ENCODE results near the gene DNAH14. TPM values are rescaled to one million over a fixed set of nuclear protein-coding genes. Genes with fewer than 3 reads are reported as not detected.
A peak's percentile ranks its signal among the peaks of the same experiment; 100 is the strongest.

Gene DNAH14
- total and polyA plus RNA-seq, 9 of the 15 experiments (the other 6 are each of a cell fraction or from before 2014, with no cell fraction given): 58.4 to 142 (median 98.4) TPM

- TF ChIP-seq SREBF1 (IDR thresholded peaks at IDR 0.05; ENCODE audit: borderline replicate concordance, low read depth, low read length): 0 out of 2 replicates have a peak, but pooled peaks have one; percentile 72
- no peak for TF ChIP-seq XRCC5 (IDR thresholded peaks at IDR 0.05; ENCODE audit: low read depth, low read length)
- TF ChIP-seq FOXK2 (conservative IDR thresholded peaks at IDR 0.05 in 1 of 2, IDR thresholded peaks at IDR 0.05 in 1 of 2; ENCODE audit: low read depth in 2 of 2): no peak; a peak in 1 of 4 replicates
- TF ChIP-seq, protein P1, sequence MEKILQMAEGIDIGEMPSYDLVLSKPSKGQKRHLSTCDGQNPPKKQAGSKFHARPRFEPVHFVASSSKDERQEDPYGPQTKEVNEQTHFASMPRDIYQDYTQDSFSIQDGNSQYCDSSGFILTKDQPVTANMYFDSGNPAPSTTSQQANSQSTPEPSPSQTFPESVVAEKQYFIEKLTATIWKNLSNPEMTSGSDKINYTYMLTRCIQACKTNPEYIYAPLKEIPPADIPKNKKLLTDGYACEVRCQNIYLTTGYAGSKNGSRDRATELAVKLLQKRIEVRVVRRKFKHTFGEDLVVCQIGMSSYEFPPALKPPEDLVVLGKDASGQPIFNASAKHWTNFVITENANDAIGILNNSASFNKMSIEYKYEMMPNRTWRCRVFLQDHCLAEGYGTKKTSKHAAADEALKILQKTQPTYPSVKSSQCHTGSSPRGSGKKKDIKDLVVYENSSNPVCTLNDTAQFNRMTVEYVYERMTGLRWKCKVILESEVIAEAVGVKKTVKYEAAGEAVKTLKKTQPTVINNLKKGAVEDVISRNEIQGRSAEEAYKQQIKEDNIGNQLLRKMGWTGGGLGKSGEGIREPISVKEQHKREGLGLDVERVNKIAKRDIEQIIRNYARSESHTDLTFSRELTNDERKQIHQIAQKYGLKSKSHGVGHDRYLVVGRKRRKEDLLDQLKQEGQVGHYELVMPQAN (IDR thresholded peaks at IDR 0.05; ENCODE audit: borderline replicate concordance): peak; percentile 51; the same call in 1 of the 2 replicates
- TF ChIP-seq ZC3H11A (IDR thresholded peaks at IDR 0.05; ENCODE audit: low read depth, low read length): no peak
- peak in 1 of 2 experiments; percentile 38; a peak in 1 of 4 replicates for TF ChIP-seq HDAC1 (IDR thresholded peaks at IDR 0.05)
- TF ChIP-seq ADNP (tag; IDR thresholded peaks at IDR 0.05): no peak
- no peak for TF ChIP-seq RFX7 (CRISPR knock-in tag; IDR thresholded peaks at IDR 0.05)
- TF ChIP-seq ZC3H8 (IDR thresholded peaks at IDR 0.05): no peak
- no peak for TF ChIP-seq YBX1 (IDR thresholded peaks at IDR 0.05)
- TF ChIP-seq, protein P2, sequence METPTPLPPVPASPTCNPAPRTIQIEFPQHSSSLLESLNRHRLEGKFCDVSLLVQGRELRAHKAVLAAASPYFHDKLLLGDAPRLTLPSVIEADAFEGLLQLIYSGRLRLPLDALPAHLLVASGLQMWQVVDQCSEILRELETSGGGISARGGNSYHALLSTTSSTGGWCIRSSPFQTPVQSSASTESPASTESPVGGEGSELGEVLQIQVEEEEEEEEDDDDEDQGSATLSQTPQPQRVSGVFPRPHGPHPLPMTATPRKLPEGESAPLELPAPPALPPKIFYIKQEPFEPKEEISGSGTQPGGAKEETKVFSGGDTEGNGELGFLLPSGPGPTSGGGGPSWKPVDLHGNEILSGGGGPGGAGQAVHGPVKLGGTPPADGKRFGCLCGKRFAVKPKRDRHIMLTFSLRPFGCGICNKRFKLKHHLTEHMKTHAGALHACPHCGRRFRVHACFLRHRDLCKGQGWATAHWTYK (CRISPR knock-in tag; IDR thresholded peaks at IDR 0.05): peak; percentile 70; the same call in 1 of the 2 replicates
- no peak for TF ChIP-seq U2AF2 (optimal IDR thresholded peaks at IDR 0.05; ENCODE audit: low read depth, low read length)
- no peak for TF ChIP-seq ZNF707 (CRISPR knock-in tag; conservative IDR thresholded peaks at IDR 0.05)
- TF ChIP-seq MYBL2 (IDR thresholded peaks at IDR 0.05; ENCODE audit: low read depth): peak; percentile 92
- peak; percentile 48; the same call in 1 of the 2 replicates for TF ChIP-seq MYBL2 (CRISPR knock-in tag; IDR thresholded peaks at IDR 0.05; ENCODE audit: borderline replicate concordance)
- TF ChIP-seq STAG1 (CRISPR knock-in tag; IDR thresholded peaks at IDR 0.05; ENCODE audit: borderline replicate concordance): no peak
- no peak for TF ChIP-seq SRSF3 (IDR thresholded peaks at IDR 0.05; ENCODE audit: insufficient read depth, low read length)
- TF ChIP-seq HMGN3 (IDR thresholded peaks at IDR 0.05; ENCODE audit: borderline replicate concordance, extremely low read depth, insufficient read length, low read depth, low read length): peak; percentile 99
- TF ChIP-seq SAFB (IDR thresholded peaks at IDR 0.05; ENCODE audit: borderline replicate concordance, low read depth, low read length): peak; percentile 12; the same call in 1 of the 2 replicates
- TF ChIP-seq TCFL5 (CRISPR knock-in tag; conservative IDR thresholded peaks at IDR 0.05): no peak
- no peak for TF ChIP-seq ETS2 (tag; IDR thresholded peaks at IDR 0.05; ENCODE audit: borderline replicate concordance, poor library complexity, severe bottlenecking)
- TF ChIP-seq ZFP30 (CRISPR knock-in tag; IDR thresholded peaks at IDR 0.05; ENCODE audit: borderline replicate concordance): no peak
- TF ChIP-seq NCOA2 (IDR thresholded peaks at IDR 0.05; ENCODE audit: partially characterized antibody in 2 of 2): peak in 1 of 2 experiments; percentile 21
- TF ChIP-seq XRCC3 (IDR thresholded peaks at IDR 0.05): no peak
These were observed 498.8 kb downstream of the DNAH14 start (continued) for GRCh38 chr1:225428068-225428880.

Measured in K562 (cell line).